HS-5 (cell line): ENCODE data around the gene UGT1A7.

Experiments
- DNase-seq: peaks from one replicate; pipeline ENCODE4 v3.0.0-alpha.2; 2012; ENCODE audit warnings: low read depth

The UGT1A7 gene

GRCh38 chr2:233799087-233799665 is 117.5 kb downstream of the UGT1A7 start:
- DNase-seq = no peak

- no peak for DNase-seq
These were observed 118.0 kb downstream of the UGT1A7 start for GRCh38 chr2:233799716-233800115.

GRCh38 chr2:233800208-233800607 is 118.5 kb downstream of the UGT1A7 start:
- DNase-seq = no peak

GRCh38 chr2:233801357-233802131 is 119.8 kb downstream of the UGT1A7 start:
- DNase-seq = no peak

- DNase-seq = no peak
These were observed 120.6 kb downstream of the UGT1A7 start for GRCh38 chr2:233802132-233802815.

GRCh38 chr2:233803292-233803911 is 121.7 kb downstream of the UGT1A7 start:
- DNase-seq = no peak

- no peak for DNase-seq
These were observed 122.3 kb downstream of the UGT1A7 start for GRCh38 chr2:233803994-233804393.

- no peak for DNase-seq
These were observed 125.6 kb downstream of the UGT1A7 start for GRCh38 chr2:233807215-233807865.

- no peak for DNase-seq
These were observed 126.5 kb downstream of the UGT1A7 start for GRCh38 chr2:233807966-233808935.

GRCh38 chr2:233810385-233810784 is 128.7 kb downstream of the UGT1A7 start:
- DNase-seq = no peak

GRCh38 chr2:233811087-233811486 is 129.4 kb downstream of the UGT1A7 start:
- no peak for DNase-seq

GRCh38 chr2:233811732-233812131 is 130.0 kb downstream of the UGT1A7 start:
- DNase-seq = no peak

GRCh38 chr2:233813236-233814055 is 131.7 kb downstream of the UGT1A7 start:
- DNase-seq = no peak

- DNase-seq = no peak
These were observed 132.5 kb downstream of the UGT1A7 start for GRCh38 chr2:233814056-233814835.

- DNase-seq = no peak
These were observed 134.2 kb downstream of the UGT1A7 start for GRCh38 chr2:233815861-233816260.

- DNase-seq = no peak
These were observed 134.6 kb downstream of the UGT1A7 start for GRCh38 chr2:233816334-233816733.

GRCh38 chr2:233816771-233817170 is 135.1 kb downstream of the UGT1A7 start:
- no peak for DNase-seq

GRCh38 chr2:233817361-233817911 is 135.7 kb downstream of the UGT1A7 start:
- DNase-seq = no peak
